ENCODE results near the gene NDUFB1.

NDUFB1 gene

GRCh38 chr14:92121670-92122350 lies at the start of gene NDUFB1, which contains the start of gene CPSF2:
Gene NDUFB1 (minus strand): TSS chr14:92121706. CDS start chr14:92117637, 4,069 bp downstream.
Gene CPSF2 (plus strand): TSS chr14:92121969. CDS start chr14:92130985, 9,016 bp downstream.
- no peak for TF ChIP-seq GATA2 (IDR thresholded peaks at IDR 0.05; ENCODE audit: low read depth, low read length)

- TF ChIP-seq GATA2 (IDR thresholded peaks at IDR 0.05; ENCODE audit: low read depth, low read length) (no peak), GATA3 (IDR thresholded peaks at IDR 0.05; ENCODE audit: low read depth, low read length) (no peak)
Observed at GRCh38 chr14:92164958-92165357, 43.5 kb upstream of the NDUFB1 start.

- TF ChIP-seq GATA2 (IDR thresholded peaks at IDR 0.05; ENCODE audit: low read depth, low read length) = no peak
- no peak for TF ChIP-seq GATA3 (IDR thresholded peaks at IDR 0.05; ENCODE audit: low read depth, low read length)
Observed at GRCh38 chr14:92161521-92161920, 40.0 kb upstream of the NDUFB1 start.

- no peak for TF ChIP-seq GATA3 (IDR thresholded peaks at IDR 0.05; ENCODE audit: low read depth, low read length)
- TF ChIP-seq GATA2 (IDR thresholded peaks at IDR 0.05; ENCODE audit: low read depth, low read length) = no peak
Observed at GRCh38 chr14:92160619-92161018, 39.1 kb upstream of the NDUFB1 start.

- TF ChIP-seq GATA3 (IDR thresholded peaks at IDR 0.05; ENCODE audit: low read depth, low read length) = no peak
- no peak for TF ChIP-seq GATA2 (IDR thresholded peaks at IDR 0.05; ENCODE audit: low read depth, low read length)
Observed at GRCh38 chr14:92154283-92154942, 32.9 kb upstream of the NDUFB1 start.

GRCh38 chr14:92153581-92153980 lies 32.1 kb upstream of the NDUFB1 start:
- TF ChIP-seq GATA3 (IDR thresholded peaks at IDR 0.05; ENCODE audit: low read depth, low read length) (no peak), GATA2 (IDR thresholded peaks at IDR 0.05; ENCODE audit: low read depth, low read length) (no peak)

- TF ChIP-seq GATA3 (IDR thresholded peaks at IDR 0.05; ENCODE audit: low read depth, low read length) (no peak), GATA2 (IDR thresholded peaks at IDR 0.05; ENCODE audit: low read depth, low read length) (no peak)
Observed at GRCh38 chr14:92144708-92145107, 23.2 kb upstream of the NDUFB1 start.

- TF ChIP-seq GATA3 (IDR thresholded peaks at IDR 0.05; ENCODE audit: low read depth, low read length) (no peak), GATA2 (IDR thresholded peaks at IDR 0.05; ENCODE audit: low read depth, low read length) (no peak)
Observed at GRCh38 chr14:92143962-92144361, 22.5 kb upstream of the NDUFB1 start.

GRCh38 chr14:92143309-92143708 lies 21.8 kb upstream of the NDUFB1 start:
- TF ChIP-seq GATA2 (IDR thresholded peaks at IDR 0.05; ENCODE audit: low read depth, low read length) = no peak

- TF ChIP-seq GATA2 (IDR thresholded peaks at IDR 0.05; ENCODE audit: low read depth, low read length) (no peak), GATA3 (IDR thresholded peaks at IDR 0.05; ENCODE audit: low read depth, low read length) (no peak)
Observed at GRCh38 chr14:92135269-92135668, 13.8 kb upstream of the NDUFB1 start.

GRCh38 chr14:92134456-92134855 lies 12.9 kb upstream of the NDUFB1 start:
- no peak for TF ChIP-seq GATA2 (IDR thresholded peaks at IDR 0.05; ENCODE audit: low read depth, low read length)
- no peak for TF ChIP-seq GATA3 (IDR thresholded peaks at IDR 0.05; ENCODE audit: low read depth, low read length)

- TF ChIP-seq GATA2 (IDR thresholded peaks at IDR 0.05; ENCODE audit: low read depth, low read length) (no peak), GATA3 (IDR thresholded peaks at IDR 0.05; ENCODE audit: low read depth, low read length) (no peak)
Observed at GRCh38 chr14:92122761-92123160, 1.3 kb upstream of the NDUFB1 start.

- TF ChIP-seq GATA2 (IDR thresholded peaks at IDR 0.05; ENCODE audit: low read depth, low read length) (no peak), GATA3 (IDR thresholded peaks at IDR 0.05; ENCODE audit: low read depth, low read length) (no peak)
Observed at GRCh38 chr14:92122351-92122677, 808 bp upstream of the NDUFB1 start.

- TF ChIP-seq GATA2 (IDR thresholded peaks at IDR 0.05; ENCODE audit: low read depth, low read length) (no peak), GATA3 (IDR thresholded peaks at IDR 0.05; ENCODE audit: low read depth, low read length) (no peak)
Observed at GRCh38 chr14:92121207-92121669, 268 bp downstream of the NDUFB1 start.

GRCh38 chr14:92109490-92109889 lies 12.0 kb downstream of the NDUFB1 start:
- TF ChIP-seq GATA2 (IDR thresholded peaks at IDR 0.05; ENCODE audit: low read depth, low read length) (no peak), GATA3 (IDR thresholded peaks at IDR 0.05; ENCODE audit: low read depth, low read length) (no peak)

All from SH-SY5Y (cell line).